ENCODE measurements around the gene SELENOI. TPM values are rescaled to one million over a fixed set of nuclear protein-coding genes. Genes with fewer than 3 reads are reported as not detected.

The SELENOI gene
- total and polyA plus RNA-seq, 2 donors: 4.6 to 9.1 TPM

DNA sequence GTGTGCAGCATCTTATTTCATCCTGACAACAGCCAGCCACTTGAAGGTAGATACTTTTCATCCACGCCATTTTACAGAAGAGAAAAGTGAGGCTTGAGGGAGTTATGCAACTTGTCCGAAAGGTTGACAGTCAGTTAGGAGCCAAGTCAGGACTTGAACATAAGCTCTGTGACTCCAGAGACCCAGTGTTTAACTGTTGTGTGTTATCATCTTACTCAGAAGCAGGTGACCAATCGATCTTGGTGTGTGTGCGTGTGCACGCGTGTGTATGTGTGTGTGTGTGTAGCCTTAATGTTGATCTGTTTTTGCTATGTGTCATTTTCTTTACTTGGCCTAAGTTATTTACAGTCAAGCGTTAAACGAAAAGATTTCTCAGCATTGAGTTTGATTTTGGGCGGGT, 77.8 kb downstream of the SELENOI start:
- no peak for DNase-seq (ENCODE audit: low read depth in 6 of 9, low spot score in 9 of 9)
- Histone ChIP-seq H3K4me1 (ENCODE audit: control insufficient read depth in 2 of 2, insufficient read depth in 2 of 2, low read length in 2 of 2) (no peaks in the 10 kb centered on the region), H3K27ac (ENCODE audit: low read depth in 1 of 2, low read length in 1 of 2) (no peak overlapping the region), H3K4me3 (ENCODE audit: low read length in 2 of 2) (no peak overlapping the region), H3K9me3 (ENCODE audit: control insufficient read depth in 2 of 2, insufficient read depth in 1 of 2, low read length in 1 of 2) (no peaks in the 10 kb centered on the region), H3K36me3 (ENCODE audit: control insufficient read depth in 2 of 2, insufficient read depth in 2 of 2, low read length in 1 of 2) (no peaks in the 10 kb centered on the region), H3K27me3 (ENCODE audit: control insufficient read depth in 2 of 2, insufficient read depth in 1 of 2, low read length in 1 of 2) (peaks cover 0 to 2% of the 10 kb centered on the region in 2 donors)
- 86% methylated on average over 9 of the region's 9 CpGs for WGBS

DNA sequence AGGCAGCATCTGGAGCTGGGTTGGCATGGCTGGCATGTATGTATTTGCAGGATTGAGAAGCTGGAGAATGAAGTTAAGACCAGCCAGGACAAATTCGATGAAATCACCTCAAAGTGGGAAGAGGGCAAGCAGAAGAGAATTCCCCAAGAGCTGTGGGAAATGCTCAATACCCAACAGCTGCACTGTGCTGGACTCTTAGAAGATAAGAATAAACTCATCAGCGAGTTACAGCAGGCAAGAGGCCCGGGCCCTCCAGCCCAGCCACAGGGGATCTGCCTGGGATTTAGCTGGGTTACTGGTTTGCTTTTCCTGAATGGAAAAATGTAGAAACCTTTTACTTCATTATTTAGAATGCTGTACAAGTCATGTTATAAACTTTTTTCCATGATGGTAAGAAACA, 78.3 kb downstream of the SELENOI start:
- Histone ChIP-seq H3K27me3 (ENCODE audit: control insufficient read depth in 2 of 2, insufficient read depth in 1 of 2, low read length in 1 of 2) (peaks cover 0 to 2% of the 10 kb centered on the region in 2 donors), H3K4me1 (ENCODE audit: control insufficient read depth in 2 of 2, insufficient read depth in 2 of 2, low read length in 2 of 2) (no peaks in the 10 kb centered on the region), H3K36me3 (ENCODE audit: control insufficient read depth in 2 of 2, insufficient read depth in 2 of 2, low read length in 1 of 2) (no peaks in the 10 kb centered on the region), H3K9me3 (ENCODE audit: control insufficient read depth in 2 of 2, insufficient read depth in 1 of 2, low read length in 1 of 2) (no peaks in the 10 kb centered on the region), H3K4me3 (ENCODE audit: low read length in 2 of 2) (no peak overlapping the region), H3K27ac (ENCODE audit: low read depth in 1 of 2, low read length in 1 of 2) (no peak overlapping the region)
- WGBS: 90% methylated on average over 3 of the region's 3 CpGs
- no peak for DNase-seq (ENCODE audit: low read depth in 6 of 9, low spot score in 9 of 9)

DNA sequence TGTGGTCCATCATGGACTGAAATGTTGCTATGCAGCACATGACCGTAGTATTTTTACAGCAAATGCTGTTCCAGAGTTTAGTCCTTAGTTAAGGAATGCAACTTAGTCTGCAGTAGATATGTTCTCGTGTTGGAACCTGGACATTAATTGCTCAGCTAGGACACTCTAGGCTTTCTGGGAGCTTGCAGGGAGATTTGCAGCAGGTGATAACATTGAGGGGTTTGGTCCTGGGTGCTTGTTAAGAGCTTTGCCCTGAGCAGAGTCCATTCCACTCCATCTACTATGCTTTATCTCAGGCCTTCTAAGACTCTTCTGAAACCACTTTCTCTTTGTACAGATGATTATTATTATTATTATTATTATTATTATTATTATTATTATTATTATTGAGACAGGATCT, 82.9 kb downstream of the SELENOI start:
- Histone ChIP-seq H3K4me3 (ENCODE audit: low read length in 2 of 2) (no peak overlapping the region), H3K36me3 (ENCODE audit: control insufficient read depth in 2 of 2, insufficient read depth in 2 of 2, low read length in 1 of 2) (no peaks in the 10 kb centered on the region), H3K27me3 (ENCODE audit: control insufficient read depth in 2 of 2, insufficient read depth in 1 of 2, low read length in 1 of 2) (no peaks in the 10 kb centered on the region), H3K27ac (ENCODE audit: low read depth in 1 of 2, low read length in 1 of 2) (no peak overlapping the region), H3K9me3 (ENCODE audit: control insufficient read depth in 2 of 2, insufficient read depth in 1 of 2, low read length in 1 of 2) (no peaks in the 10 kb centered on the region), H3K4me1 (ENCODE audit: control insufficient read depth in 2 of 2, insufficient read depth in 2 of 2, low read length in 2 of 2) (no peaks in the 10 kb centered on the region)
- no peak for DNase-seq (ENCODE audit: low read depth in 6 of 9, low spot score in 9 of 9)
- 95% methylated on average over 2 of the region's 2 CpGs for WGBS

DNA sequence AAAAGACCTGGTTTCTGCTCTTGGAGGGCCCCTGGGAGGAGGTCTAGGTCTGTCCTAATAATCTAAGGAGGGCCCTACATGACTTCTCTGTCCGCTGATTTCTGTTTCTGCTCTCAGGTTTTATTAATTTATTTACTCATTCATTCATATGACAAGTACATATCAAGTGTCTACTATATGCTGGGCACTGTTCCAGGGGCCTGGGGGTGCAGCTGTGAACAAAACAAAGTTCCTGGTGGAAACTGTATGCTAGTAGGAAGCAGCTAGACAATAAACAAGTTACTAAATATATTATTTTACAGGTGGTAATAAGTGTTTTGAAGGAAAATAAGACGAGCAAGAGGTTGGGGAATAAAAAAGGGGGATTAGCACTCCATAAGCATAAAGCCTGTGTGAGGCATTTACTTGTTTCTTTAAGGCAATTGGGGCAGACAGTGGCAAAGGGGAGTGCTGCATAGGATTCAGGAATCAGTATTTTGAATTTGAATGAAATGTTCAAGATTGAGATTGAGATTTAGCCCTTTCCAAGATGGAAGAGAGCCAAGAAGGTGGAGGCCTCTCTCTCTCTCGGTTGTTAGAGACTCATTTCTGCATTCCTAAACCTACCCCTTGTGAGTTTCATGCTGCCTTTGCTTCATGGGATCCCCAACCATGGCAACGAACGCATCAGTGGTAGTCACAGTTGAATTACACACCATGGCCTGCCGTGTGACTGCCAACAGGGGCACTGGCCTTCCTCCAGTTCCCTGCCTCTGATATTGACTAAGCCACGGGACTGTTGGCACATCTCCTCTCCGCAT, 84.0 kb downstream of the SELENOI start:
- Histone ChIP-seq H3K9me3 (ENCODE audit: control insufficient read depth in 2 of 2, insufficient read depth in 1 of 2, low read length in 1 of 2) (no peaks in the 10 kb centered on the region), H3K27ac (ENCODE audit: low read depth in 1 of 2, low read length in 1 of 2) (no peak overlapping the region), H3K27me3 (ENCODE audit: control insufficient read depth in 2 of 2, insufficient read depth in 1 of 2, low read length in 1 of 2) (no peaks in the 10 kb centered on the region), H3K36me3 (ENCODE audit: control insufficient read depth in 2 of 2, insufficient read depth in 2 of 2, low read length in 1 of 2) (no peaks in the 10 kb centered on the region), H3K4me3 (ENCODE audit: low read length in 2 of 2) (no peak overlapping the region), H3K4me1 (ENCODE audit: control insufficient read depth in 2 of 2, insufficient read depth in 2 of 2, low read length in 2 of 2) (no peaks in the 10 kb centered on the region)
- 92% methylated on average over 8 of the region's 8 CpGs for WGBS
- no peak for DNase-seq (ENCODE audit: low read depth in 6 of 9, low spot score in 9 of 9)

DNA sequence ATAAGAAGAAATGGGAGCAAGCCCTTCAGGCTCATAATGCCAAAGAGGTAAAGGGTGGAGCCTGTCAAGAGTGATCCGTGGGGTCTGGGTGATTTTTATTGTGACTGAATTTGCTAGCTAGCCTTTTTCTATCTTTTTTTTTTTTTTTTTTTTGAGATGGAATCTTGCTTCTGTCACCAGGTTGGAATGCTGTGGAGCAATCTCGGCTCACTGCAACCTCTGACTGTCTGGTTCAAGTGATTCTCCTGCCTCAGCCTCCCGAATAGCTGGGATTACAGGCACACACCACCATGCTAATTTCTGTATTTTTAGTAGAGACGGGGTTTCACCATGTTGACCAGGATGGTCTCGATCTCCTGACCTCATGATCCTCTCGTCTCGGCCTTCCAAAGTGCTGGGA, 84.9 kb downstream of the SELENOI start:
- no peaks in the 10 kb centered on the region for H3K36me3 ChIP-seq (ENCODE audit: control insufficient read depth in 2 of 2, insufficient read depth in 2 of 2, low read length in 1 of 2)
- 96% methylated on average over 7 of the region's 7 CpGs for WGBS
- no peaks in the 10 kb centered on the region for H3K27me3 ChIP-seq (ENCODE audit: control insufficient read depth in 2 of 2, insufficient read depth in 1 of 2, low read length in 1 of 2)
- H3K9me3 ChIP-seq (ENCODE audit: control insufficient read depth in 2 of 2, insufficient read depth in 1 of 2, low read length in 1 of 2): no peaks in the 10 kb centered on the region
- H3K27ac ChIP-seq (ENCODE audit: low read depth in 1 of 2, low read length in 1 of 2): no peak overlapping the region
- DNase-seq (ENCODE audit: low read depth in 6 of 9, low spot score in 9 of 9): no peak
- no peaks in the 10 kb centered on the region for H3K4me1 ChIP-seq (ENCODE audit: control insufficient read depth in 2 of 2, insufficient read depth in 2 of 2, low read length in 2 of 2)
- H3K4me3 ChIP-seq (ENCODE audit: low read length in 2 of 2): no peak overlapping the region

DNA sequence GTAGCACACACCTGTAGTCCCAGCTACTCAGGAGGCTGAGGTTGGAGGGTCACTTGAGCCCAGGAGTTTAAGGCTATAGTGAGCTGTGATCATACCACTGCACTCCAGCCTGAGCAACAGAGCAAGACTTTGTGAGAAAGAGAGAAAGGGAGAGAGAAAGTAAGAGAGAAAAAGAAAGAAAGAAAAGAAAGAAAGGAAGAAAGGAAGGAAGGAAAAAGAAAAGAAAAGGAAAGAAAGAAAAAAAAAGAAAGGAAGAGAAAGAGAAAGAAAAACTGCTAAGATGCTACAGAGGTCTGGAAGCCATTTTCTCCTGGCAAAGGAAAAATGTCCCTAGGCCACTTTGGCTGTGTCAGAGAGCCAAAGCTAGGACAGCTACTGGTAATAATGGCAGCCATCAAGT, 86.4 kb downstream of the SELENOI start:
- no peak overlapping the region for H3K27ac ChIP-seq (ENCODE audit: low read depth in 1 of 2, low read length in 1 of 2)
- no peaks in the 10 kb centered on the region for H3K27me3 ChIP-seq (ENCODE audit: control insufficient read depth in 2 of 2, insufficient read depth in 1 of 2, low read length in 1 of 2)
- H3K36me3 ChIP-seq (ENCODE audit: control insufficient read depth in 2 of 2, insufficient read depth in 2 of 2, low read length in 1 of 2): no peaks in the 10 kb centered on the region
- H3K9me3 ChIP-seq (ENCODE audit: control insufficient read depth in 2 of 2, insufficient read depth in 1 of 2, low read length in 1 of 2): no peaks in the 10 kb centered on the region
- H3K4me3 ChIP-seq (ENCODE audit: low read length in 2 of 2): no peak overlapping the region
- no peaks in the 10 kb centered on the region for H3K4me1 ChIP-seq (ENCODE audit: control insufficient read depth in 2 of 2, insufficient read depth in 2 of 2, low read length in 2 of 2)
- no peak for DNase-seq (ENCODE audit: low read depth in 6 of 9, low spot score in 9 of 9)

DNA sequence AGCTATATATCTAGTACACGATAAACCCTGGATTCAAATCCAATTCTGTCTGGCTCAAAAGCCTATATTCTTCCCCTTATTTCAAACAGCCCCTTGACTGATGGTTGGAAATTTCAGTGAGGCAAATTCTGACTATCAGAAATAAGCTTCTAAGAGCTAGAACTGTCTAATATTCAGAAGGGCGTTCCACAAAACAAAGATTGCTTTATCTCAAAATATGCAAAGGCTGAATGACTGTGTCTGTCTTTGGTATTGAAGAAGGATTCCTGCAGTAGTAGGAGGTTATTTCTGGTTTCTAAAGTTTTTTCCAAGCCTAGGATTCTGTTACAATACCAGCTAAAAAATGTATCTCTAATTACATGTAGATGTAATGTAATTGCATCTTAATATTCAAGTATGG, 86.9 kb downstream of the SELENOI start:
- Histone ChIP-seq H3K9me3 (ENCODE audit: control insufficient read depth in 2 of 2, insufficient read depth in 1 of 2, low read length in 1 of 2) (no peaks in the 10 kb centered on the region), H3K4me3 (ENCODE audit: low read length in 2 of 2) (no peak overlapping the region), H3K27me3 (ENCODE audit: control insufficient read depth in 2 of 2, insufficient read depth in 1 of 2, low read length in 1 of 2) (no peaks in the 10 kb centered on the region), H3K27ac (ENCODE audit: low read depth in 1 of 2, low read length in 1 of 2) (no peak overlapping the region), H3K36me3 (ENCODE audit: control insufficient read depth in 2 of 2, insufficient read depth in 2 of 2, low read length in 1 of 2) (no peaks in the 10 kb centered on the region), H3K4me1 (ENCODE audit: control insufficient read depth in 2 of 2, insufficient read depth in 2 of 2, low read length in 2 of 2) (no peaks in the 10 kb centered on the region)
- no peak for DNase-seq (ENCODE audit: low read depth in 6 of 9, low spot score in 9 of 9)
- 47% methylated on average over 2 of the region's 2 CpGs for WGBS

DNA sequence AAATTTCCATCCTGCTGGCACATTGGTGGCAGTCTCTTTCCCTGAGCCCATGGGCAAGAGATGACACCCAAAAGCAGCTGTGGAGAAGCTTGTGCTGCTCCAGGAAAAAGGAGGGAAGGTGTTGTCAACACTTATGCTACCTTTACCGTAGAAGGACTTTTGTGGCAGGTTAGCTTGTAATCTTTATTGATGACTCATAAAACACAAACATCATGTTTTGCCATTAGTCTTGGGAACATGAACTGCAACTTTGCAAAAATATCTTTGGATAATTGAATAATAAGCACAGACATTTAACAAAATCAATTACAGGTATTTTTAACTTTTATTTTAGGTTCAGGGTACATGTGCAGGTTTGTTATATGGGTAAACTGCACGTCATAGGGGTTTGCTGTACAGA, 89.2 kb downstream of the SELENOI start:
- H3K27ac ChIP-seq (ENCODE audit: low read depth in 1 of 2, low read length in 1 of 2): no peak overlapping the region
- no peaks in the 10 kb centered on the region for H3K4me1 ChIP-seq (ENCODE audit: control insufficient read depth in 2 of 2, insufficient read depth in 2 of 2, low read length in 2 of 2)
- no peaks in the 10 kb centered on the region for H3K36me3 ChIP-seq (ENCODE audit: control insufficient read depth in 2 of 2, insufficient read depth in 2 of 2, low read length in 1 of 2)
- no peaks in the 10 kb centered on the region for H3K27me3 ChIP-seq (ENCODE audit: control insufficient read depth in 2 of 2, insufficient read depth in 1 of 2, low read length in 1 of 2)
- WGBS: 98% methylated on average over 2 of the region's 2 CpGs
- H3K9me3 ChIP-seq (ENCODE audit: control insufficient read depth in 2 of 2, insufficient read depth in 1 of 2, low read length in 1 of 2): no peaks in the 10 kb centered on the region
- DNase-seq (ENCODE audit: low read depth in 6 of 9, low spot score in 9 of 9): no peak
- H3K4me3 ChIP-seq (ENCODE audit: low read length in 2 of 2): no peak overlapping the region

DNA sequence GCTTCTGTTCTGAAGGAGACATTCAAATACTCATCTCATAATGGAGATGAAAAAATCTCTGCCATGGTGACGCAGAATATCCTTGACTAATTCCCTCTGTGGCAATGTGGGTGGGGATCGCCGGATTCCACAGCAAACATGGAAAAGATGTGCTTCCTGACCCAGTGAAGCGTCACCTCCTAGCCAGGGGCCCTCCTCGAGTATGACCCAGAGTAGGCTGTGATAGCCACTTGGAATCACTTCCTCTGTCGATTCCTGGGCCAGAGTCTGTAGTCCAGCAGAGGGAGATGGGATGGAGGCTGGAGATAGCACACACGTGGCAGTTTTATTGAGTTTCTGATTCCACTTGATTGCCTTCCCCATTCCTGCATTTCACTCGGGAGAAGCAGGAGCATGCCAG, 92.6 kb downstream of the SELENOI start:
- Histone ChIP-seq H3K27ac (ENCODE audit: low read depth in 1 of 2, low read length in 1 of 2) (no peak overlapping the region), H3K27me3 (ENCODE audit: control insufficient read depth in 2 of 2, insufficient read depth in 1 of 2, low read length in 1 of 2) (no peaks in the 10 kb centered on the region), H3K9me3 (ENCODE audit: control insufficient read depth in 2 of 2, insufficient read depth in 1 of 2, low read length in 1 of 2) (no peaks in the 10 kb centered on the region), H3K4me1 (ENCODE audit: control insufficient read depth in 2 of 2, insufficient read depth in 2 of 2, low read length in 2 of 2) (no peaks in the 10 kb centered on the region), H3K4me3 (ENCODE audit: low read length in 2 of 2) (no peak overlapping the region), H3K36me3 (ENCODE audit: control insufficient read depth in 2 of 2, insufficient read depth in 2 of 2, low read length in 1 of 2) (no peaks in the 10 kb centered on the region)
- 79% methylated on average over 8 of the region's 8 CpGs for WGBS
- no peak for DNase-seq (ENCODE audit: low read depth in 6 of 9, low spot score in 9 of 9)

Measured in thymus (tissue), 11 donors.